IPS-18c (cell line): ENCODE data around the gene LILRA1.
A peak's percentile ranks its signal among the peaks of the same experiment; 100 is the strongest.
"Not testable (repeated sequence)": the region's sequence is repeated elsewhere in the genome, so short reads cannot be mapped to it uniquely, and the experiment has no call there.

Source experiments
- H3K4me3 ChIP-seq: 2 replicates; pipeline ENCODE4 v1.7.0; 2013; ENCODE audit warnings: low read depth, mild to moderate bottlenecking, low read length, moderate library complexity; ENCODE audit not compliant: insufficient read depth
- H3K9me3 ChIP-seq: one replicate; pipeline ENCODE4 v1.6.1; 2013; ENCODE audit warnings: mild to moderate bottlenecking, low read length, moderate library complexity; ENCODE audit not compliant: control insufficient read depth, insufficient read depth

The LILRA1 gene

GRCh38 chr19:54574051-54574450 lies 19.4 kb upstream of the LILRA1 start:
- Histone ChIP-seq H3K4me3 (no peak overlapping the region), H3K9me3 (peaks cover 20% of the 10 kb centered on the region)

DNA sequence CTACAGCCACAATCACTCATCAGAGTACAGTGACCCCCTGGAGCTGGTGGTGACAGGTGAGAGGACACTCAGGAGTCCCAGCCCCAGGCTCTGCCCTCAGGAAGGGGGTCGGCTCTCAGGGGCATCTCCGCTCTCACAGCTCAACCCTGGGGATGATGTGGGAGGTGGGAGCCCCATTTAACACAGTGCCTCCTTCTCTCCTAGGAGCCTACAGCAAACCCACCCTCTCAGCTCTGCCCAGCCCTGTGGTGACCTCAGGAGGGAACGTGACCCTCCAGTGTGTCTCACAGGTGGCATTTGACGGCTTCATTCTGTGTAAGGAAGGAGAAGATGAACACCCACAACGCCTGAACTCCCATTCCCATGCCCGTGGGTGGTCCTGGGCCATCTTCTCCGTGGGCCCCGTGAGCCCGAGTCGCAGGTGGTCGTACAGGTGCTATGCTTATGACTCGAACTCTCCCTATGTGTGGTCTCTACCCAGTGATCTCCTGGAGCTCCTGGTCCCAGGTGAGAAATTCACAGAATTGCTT lies 18.8 kb upstream of the LILRA1 start:
- Histone ChIP-seq H3K9me3 (peaks cover 22% of the 10 kb centered on the region), H3K4me3 (no peak overlapping the region)

DNA sequence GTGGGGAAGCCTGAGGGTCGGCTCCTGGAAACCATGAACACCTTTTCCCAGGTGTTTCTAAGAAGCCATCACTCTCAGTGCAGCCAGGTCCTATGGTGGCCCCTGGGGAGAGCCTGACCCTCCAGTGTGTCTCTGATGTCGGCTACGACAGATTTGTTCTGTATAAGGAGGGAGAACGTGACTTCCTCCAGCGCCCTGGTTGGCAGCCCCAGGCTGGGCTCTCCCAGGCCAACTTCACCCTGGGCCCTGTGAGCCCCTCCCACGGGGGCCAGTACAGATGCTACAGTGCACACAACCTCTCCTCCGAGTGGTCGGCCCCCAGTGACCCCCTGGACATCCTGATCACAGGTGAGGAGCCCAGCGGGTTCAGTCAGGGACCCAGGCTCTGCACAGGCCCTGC lies 18.2 kb upstream of the LILRA1 start:
- peaks cover 18% of the 10 kb centered on the region for H3K9me3 ChIP-seq

GRCh38 chr19:54576411-54576976 lies 16.9 kb upstream of the LILRA1 start:
- no peak overlapping the region for H3K4me3 ChIP-seq
- H3K9me3 ChIP-seq = peaks cover 18% of the 10 kb centered on the region

More for the DNA sequence above, 18.2 kb upstream of the LILRA1 start:
- not testable (repeated sequence) for H3K4me3 ChIP-seq

- Histone ChIP-seq H3K9me3 (peaks cover 14% of the 10 kb centered on the region), H3K4me3 (no peak overlapping the region)
Observed at GRCh38 chr19:54577334-54577733, 16.1 kb upstream of the LILRA1 start.

- not testable (repeated sequence) for H3K4me3 ChIP-seq
- peaks cover 13% of the 10 kb centered on the region for H3K9me3 ChIP-seq
Observed at GRCh38 chr19:54578268-54578667, 15.2 kb upstream of the LILRA1 start.

DNA sequence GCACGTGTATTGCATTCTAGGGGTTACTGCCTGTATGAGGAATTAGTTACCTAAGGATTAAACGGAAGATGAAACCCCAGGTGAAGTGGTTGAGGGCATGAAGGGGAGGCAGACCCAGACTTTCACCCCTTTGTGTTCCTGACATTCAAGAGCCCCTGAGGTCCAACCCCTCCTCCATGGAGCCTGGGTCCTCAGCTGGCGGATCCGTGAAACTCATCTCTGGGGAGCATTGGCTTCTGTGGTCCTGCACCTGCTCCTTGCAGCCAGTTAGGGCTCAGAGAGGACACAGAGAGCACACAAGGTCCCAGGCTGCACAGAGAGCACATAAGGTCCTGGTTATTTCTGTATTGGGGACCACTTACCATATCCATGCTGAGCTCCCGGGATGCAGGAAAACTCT lies 7.0 kb upstream of the LILRA1 start:
- peaks cover 10% of the 10 kb centered on the region for H3K9me3 ChIP-seq
- H3K4me3 ChIP-seq = no peak overlapping the region

DNA sequence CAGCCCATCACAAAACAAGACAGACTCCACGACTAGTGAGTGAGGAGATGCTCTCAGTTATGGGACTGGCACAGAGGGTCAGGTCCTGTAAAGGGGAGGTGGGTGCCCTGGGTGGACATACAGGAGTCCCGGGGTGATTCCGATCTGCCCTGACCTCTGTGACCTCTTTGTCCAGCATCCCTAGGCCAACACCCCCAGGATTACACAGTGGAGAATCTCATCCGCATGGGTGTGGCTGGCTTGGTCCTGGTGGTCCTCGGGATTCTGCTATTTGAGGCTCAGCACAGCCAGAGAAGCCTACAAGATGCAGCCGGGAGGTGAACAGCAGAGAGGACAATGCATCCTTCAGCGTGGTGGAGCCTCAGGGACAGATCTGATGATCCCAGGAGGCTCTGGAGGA lies 6.4 kb upstream of the LILRA1 start:
- Histone ChIP-seq H3K9me3 (peaks cover 10% of the 10 kb centered on the region), H3K4me3 (no peak overlapping the region)

- peaks cover 11% of the 10 kb centered on the region for H3K9me3 ChIP-seq
Observed at GRCh38 chr19:54593931-54594626, 647 bp downstream of the LILRA1 start.

DNA sequence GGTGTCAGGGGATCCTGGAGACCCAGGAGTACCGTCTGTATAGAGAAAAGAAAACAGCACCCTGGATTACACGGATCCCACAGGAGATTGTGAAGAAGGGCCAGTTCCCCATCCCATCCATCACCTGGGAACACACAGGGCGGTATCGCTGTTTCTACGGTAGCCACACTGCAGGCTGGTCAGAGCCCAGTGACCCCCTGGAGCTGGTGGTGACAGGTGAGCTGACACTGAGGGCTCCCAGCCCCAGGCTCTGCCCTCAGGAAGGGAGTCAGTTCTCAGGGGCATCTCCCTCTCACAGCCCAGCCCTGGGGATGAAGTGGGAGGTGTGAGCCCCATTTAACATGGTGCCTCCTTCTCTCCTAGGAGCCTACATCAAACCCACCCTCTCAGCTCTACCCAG lies 1.3 kb downstream of the LILRA1 start:
- H3K4me3 ChIP-seq = no peak overlapping the region; the same call in 1 of the 2 replicates
- peaks cover 11% of the 10 kb centered on the region for H3K9me3 ChIP-seq

More at GRCh38 chr19:54593931-54594626, 647 bp downstream of the LILRA1 start:
- H3K4me3 ChIP-seq = not testable (repeated sequence)

- H3K4me3 ChIP-seq = not testable (repeated sequence)
- H3K9me3 ChIP-seq = peaks cover 11% of the 10 kb centered on the region
Observed at GRCh38 chr19:54595680-54596436, 2.4 kb downstream of the LILRA1 start.

DNA sequence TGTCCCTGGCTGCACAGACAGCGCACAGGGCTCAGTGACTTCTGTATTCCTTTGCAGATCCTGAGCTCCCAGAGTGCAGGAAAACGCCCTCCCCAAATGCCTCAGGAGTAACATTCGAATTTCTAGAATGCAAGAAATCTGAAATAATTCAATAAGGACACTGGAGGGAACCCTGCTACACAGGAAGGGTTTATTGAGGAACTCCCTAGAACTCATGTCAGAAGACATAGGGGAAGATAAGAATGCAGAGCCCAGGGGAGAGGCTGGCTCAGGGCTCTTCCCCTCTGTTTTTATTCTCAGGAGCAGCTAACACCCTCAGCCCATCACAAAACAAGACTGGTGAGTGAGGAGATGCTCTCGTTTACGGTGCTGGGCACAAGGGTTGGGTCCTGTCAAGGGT lies 6.8 kb downstream of the LILRA1 start:
- Histone ChIP-seq H3K9me3 (peaks cover 7% of the 10 kb centered on the region), H3K4me3 (no peak overlapping the region)

- no peak overlapping the region for H3K4me3 ChIP-seq
- peaks cover 25% of the 10 kb centered on the region for H3K9me3 ChIP-seq
Observed at GRCh38 chr19:54606230-54606629, 12.8 kb downstream of the LILRA1 start.

GRCh38 chr19:54606891-54607784 lies 13.7 kb downstream of the LILRA1 start:
- Histone ChIP-seq H3K4me3 (peak overlapping the region; percentile 15; the same call in 1 of the 2 replicates), H3K9me3 (peaks cover 25% of the 10 kb centered on the region)

DNA sequence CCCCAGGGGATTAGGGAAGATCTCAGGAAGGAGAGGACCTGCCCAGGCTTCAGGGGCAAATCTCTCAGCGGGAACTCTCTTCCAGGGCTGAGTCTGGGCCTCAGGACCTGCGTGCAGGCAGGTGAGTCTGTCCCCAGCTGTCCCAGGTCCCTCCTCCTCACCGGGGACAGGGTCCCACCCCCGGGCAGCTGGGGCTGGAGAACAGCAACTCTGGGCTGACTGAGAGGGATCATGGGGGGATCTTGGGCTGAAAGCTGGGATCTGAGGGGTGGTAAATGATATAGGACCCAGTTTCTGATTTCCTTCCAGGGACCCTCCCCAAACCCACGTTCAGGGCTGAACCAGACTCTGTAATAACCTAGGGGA lies 14.3 kb downstream of the LILRA1 start:
- peaks cover 25% of the 10 kb centered on the region for H3K9me3 ChIP-seq

GRCh38 chr19:54608205-54608604 lies 14.8 kb downstream of the LILRA1 start:
- H3K9me3 ChIP-seq = peaks cover 25% of the 10 kb centered on the region
- H3K4me3 ChIP-seq = no peak overlapping the region

More for the DNA sequence above, 14.3 kb downstream of the LILRA1 start:
- H3K4me3 ChIP-seq = no peak overlapping the region

GRCh38 chr19:54608792-54609191 lies 15.4 kb downstream of the LILRA1 start:
- H3K9me3 ChIP-seq = peaks cover 25% of the 10 kb centered on the region

More at GRCh38 chr19:54608792-54609191, 15.4 kb downstream of the LILRA1 start:
- H3K4me3 ChIP-seq = no peak overlapping the region
